GM23248 (cell line): ENCODE data around the gene ASF1B.

ENCODE experiments used
- EZH2 ChIP-seq: fragments of 200-600 bp; sonication (generic); IDR thresholded peaks from 2 replicates; pipeline ENCODE4 v1.6.1; 2018; ENCODE audit warnings: antibody characterized with exemption, mild to moderate bottlenecking; ENCODE audit not compliant: insufficient read depth, poor library complexity, severe bottlenecking
- EZH2phosphoT487 ChIP-seq: fragments of 200-600 bp; sonication (generic); IDR thresholded peaks from 2 replicates; pipeline ENCODE4 v1.6.1; 2018; ENCODE audit warnings: antibody characterized with exemption, moderate library complexity, mild to moderate bottlenecking, low read depth; ENCODE audit not compliant: insufficient read depth

GRCh38 chr19:14177496-14178074 lies 41.2 kb upstream of the ASF1B start:
- no peak for TF ChIP-seq EZH2
- TF ChIP-seq EZH2phosphoT487, result no peak
